Lower lobe of right lung (tissue), 2 donors: ENCODE measurements around the gene ADAM19. TPM values are rescaled to one million over a fixed set of nuclear protein-coding genes. Genes with fewer than 3 reads are reported as not detected.

Source experiments
- ATAC-seq, 2 donors: fragments of 200-7000 bp; cut with Tn5 transposase; one replicate each; pipeline ENCODE4 v1.9.1; 2020 to 2022; ENCODE audit warnings: mild to moderate bottlenecking in 2 of 2, moderate library complexity in 2 of 2
- DNase-seq: peaks from one replicate; pipeline ENCODE4 v3.0.0-alpha.2; 2020
- H3K27ac ChIP-seq: fragments of 200-600 bp; one replicate; pipeline ENCODE4 v1.8.0; 2022
- H3K27me3 ChIP-seq: fragments of 200-600 bp; one replicate; pipeline ENCODE4 v1.8.0; 2022; ENCODE audit warnings: low read depth
- H3K36me3 ChIP-seq: fragments of 200-600 bp; one replicate; pipeline ENCODE4 v1.8.0; 2022; ENCODE audit warnings: mild to moderate bottlenecking
- H3K4me1 ChIP-seq: fragments of 200-600 bp; one replicate; pipeline ENCODE4 v1.8.0; 2022
- H3K4me3 ChIP-seq: fragments of 200-600 bp; one replicate; pipeline ENCODE4 v1.8.0; 2022; ENCODE audit warnings: mild to moderate bottlenecking
- H3K9me3 ChIP-seq: fragments of 200-600 bp; one replicate; pipeline ENCODE4 v1.8.0; 2022
- CTCF ChIP-seq: fragments of 200-600 bp; IDR thresholded peaks from one replicate; pipeline ENCODE4 v1.8.0; 2022; ENCODE audit warnings: antibody characterized with exemption, mild to moderate bottlenecking
- intact Hi-C: fragments of 100-400 bp; cut with DNase I; formaldehyde crosslinking; loops from one replicate; pipeline ENCODE4 v1.11.0; 2022
- total RNA-seq: library from RNA; stranded (reverse); fragmentation: NEBNext Ultra II Directional; extraction: Animal tissue kit (Norgen Biotek cat#: 25700); gene quantifications from one replicate; pipeline ENCODE4 v1.2.1, GENCODE V29; 2021
- donor health status: DM: no; HTN: yes; CAD: no; lungs with severe emphysema.

ADAM19 gene
- total RNA-seq, 1 donor from 2014 or later: 12.0 TPM

DNA sequence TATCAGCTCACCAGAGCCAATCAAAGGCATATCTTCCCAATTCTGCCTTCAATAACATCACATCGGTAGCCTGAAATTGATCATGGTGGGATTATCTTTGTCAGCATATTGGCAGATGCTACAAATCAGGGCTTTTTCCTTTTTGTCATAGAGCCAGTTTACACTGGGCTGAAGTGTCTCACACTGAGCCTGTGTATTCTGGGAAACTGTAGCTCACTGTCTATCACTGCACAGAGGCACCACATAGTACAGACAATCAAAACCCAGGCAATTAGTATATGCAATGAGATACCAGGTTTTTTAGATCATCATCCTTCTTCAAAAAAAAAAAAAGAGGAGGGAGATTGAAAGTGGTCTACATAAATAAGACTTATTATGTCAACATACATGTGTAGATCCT, 46.6 kb downstream of the ADAM19 start:
- ATAC-seq: no peak
- Histone ChIP-seq H3K4me3 (no peak overlapping the region), H3K4me1 (peaks cover 22% of the 10 kb centered on the region), H3K9me3 (no peaks in the 10 kb centered on the region), H3K27me3 (no peaks in the 10 kb centered on the region), H3K36me3 (no peaks in the 10 kb centered on the region), H3K27ac (peak overlapping the region; percentile 4)
- DNase-seq: no peak
- no peak for TF ChIP-seq CTCF
- intact Hi-C loops: no loop called here

GRCh38 chr5:157528036-157528632, 47.4 kb downstream of the ADAM19 start:
- Histone ChIP-seq H3K36me3 (no peaks in the 10 kb centered on the region), H3K4me1 (peaks cover 22% of the 10 kb centered on the region), H3K9me3 (no peaks in the 10 kb centered on the region), H3K27ac (peak overlapping the region; percentile 4), H3K27me3 (no peaks in the 10 kb centered on the region), H3K4me3 (no peak overlapping the region)
- TF ChIP-seq CTCF: no peak
- ATAC-seq: no peak
- intact Hi-C loops: no loop called here
- DNase-seq: no peak

DNA sequence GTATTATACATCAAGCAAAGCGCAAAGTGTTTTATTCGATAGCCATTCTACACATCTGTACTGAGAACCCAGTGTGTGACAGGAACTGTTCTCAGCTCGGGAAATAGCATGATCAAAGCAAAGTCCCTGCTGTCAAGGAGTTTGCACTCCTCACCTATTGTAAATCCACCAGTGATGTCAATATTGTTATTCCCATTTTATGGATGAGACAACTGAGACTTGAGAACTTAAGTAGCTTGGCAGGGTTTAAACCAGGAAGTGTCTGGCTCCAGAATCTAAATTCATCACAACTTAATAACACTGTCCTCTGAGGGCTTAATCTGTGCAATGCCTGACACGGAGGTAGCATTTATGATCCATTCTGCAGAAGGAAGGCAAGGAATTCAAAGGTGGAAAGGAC, 50.7 kb downstream of the ADAM19 start:
- H3K4me1 ChIP-seq: peaks cover 37% of the 10 kb centered on the region
- H3K36me3 ChIP-seq: no peaks in the 10 kb centered on the region
- no peak for DNase-seq
- H3K27me3 ChIP-seq: no peaks in the 10 kb centered on the region
- no peak overlapping the region for H3K27ac ChIP-seq
- H3K4me3 ChIP-seq: no peak overlapping the region
- ATAC-seq: no peak
- H3K9me3 ChIP-seq: no peaks in the 10 kb centered on the region
- intact Hi-C loops: no loop called here
- no peak for TF ChIP-seq CTCF

GRCh38 chr5:157523976-157524375, 51.6 kb downstream of the ADAM19 start:
- H3K27ac ChIP-seq: no peak overlapping the region
- DNase-seq (no peak), ATAC-seq (no peak)
- H3K4me1 ChIP-seq: peaks cover 30% of the 10 kb centered on the region
- H3K9me3 ChIP-seq: no peaks in the 10 kb centered on the region
- no peak for TF ChIP-seq CTCF
- H3K36me3 ChIP-seq: peaks cover 4% of the 10 kb centered on the region
- intact Hi-C loops: no loop called here
- H3K4me3 ChIP-seq: no peak overlapping the region
- H3K27me3 ChIP-seq: no peaks in the 10 kb centered on the region

DNA sequence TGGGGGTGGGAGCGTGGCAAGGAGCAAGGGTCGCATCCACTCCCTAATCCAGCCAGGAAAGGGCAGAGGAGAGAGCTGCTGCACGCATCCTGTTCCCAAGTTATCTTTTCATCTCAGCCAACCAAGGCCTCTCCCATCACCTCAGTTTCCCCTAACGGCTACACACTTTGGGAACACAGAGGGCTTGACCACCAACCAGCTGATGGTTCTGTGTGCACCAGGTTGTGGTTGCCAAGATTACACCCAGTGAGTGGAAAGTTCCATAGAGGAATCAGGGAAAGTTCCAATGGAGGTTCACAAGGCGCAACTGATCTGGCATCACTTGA, 53.9 kb downstream of the ADAM19 start:
- Histone ChIP-seq H3K4me3 (no peak overlapping the region), H3K36me3 (peaks cover 6% of the 10 kb centered on the region), H3K27ac (peak overlapping the region; percentile 46), H3K27me3 (no peaks in the 10 kb centered on the region), H3K9me3 (no peaks in the 10 kb centered on the region), H3K4me1 (peaks cover 19% of the 10 kb centered on the region)
- no peak for DNase-seq
- ATAC-seq: no peak
- TF ChIP-seq CTCF: no peak
- intact Hi-C loops: no loop called here
